HCT116 (cell line): ENCODE measurements around the gene TPH2. TPM values are rescaled to one million over a fixed set of nuclear protein-coding genes. Genes with fewer than 3 reads are reported as not detected.

Experiments
- ATAC-seq: fragments of 200-7000 bp; cut with Tn5 transposase; 2 replicates; pipeline ENCODE4 v1.9.1; 2020; ENCODE audit warnings: mild to moderate bottlenecking, moderate library complexity
- BruUV-seq: library from RNA; stranded (reverse); fragments of 400-500 nt; replicated peaks from 2 replicates; lab custom pipeline; 2021; lab: Mats Ljungman, UMichigan
- CTCF ChIA-PET: fragments of 300-600 bp; sonication (Branson Sonifier 250); formaldehyde crosslinking; loops from one replicate; lab custom pipeline; 2021; ENCODE audit warnings: antibody characterized with exemption; lab: Charles Lee
- POLR2A ChIA-PET: fragments of 300-600, 350-600 bp; sonication (Branson Sonifier 250); formaldehyde crosslinking; loops from one replicate; lab custom pipeline; 2021; ENCODE audit warnings: antibody characterized with exemption; lab: Charles Lee
- RAD21 ChIA-PET, 2 experiments: fragments of 300-600 bp; sonication (Branson Sonifier 250); formaldehyde crosslinking; loops; one replicate each; lab custom pipeline; 2023; ENCODE audit warnings: low total read pairs in 2 of 2; ENCODE audit not compliant: uncharacterized antibody in 2 of 2, unreplicated experiment in 2 of 2, low non-redundant PET in 1 of 2; lab: Charles Lee
- DNase-seq: peaks from one replicate; pipeline ENCODE4 v3.0.0-alpha.2; 2010; ENCODE audit warnings: low read depth, low spot score
- H2AFZ ChIP-seq: fragments of 200-600 bp; shearing (Covaris generic), sonication (generic); 2 replicates; pipeline ENCODE4 v1.6.1; 2017; ENCODE audit warnings: low read depth, mixed run types, mixed read lengths, antibody characterized with exemption, low read length; ENCODE audit not compliant: poor library complexity, severe bottlenecking
- H3K27ac ChIP-seq: 2 replicates; pipeline ENCODE4 v1.5.1; 2012; ENCODE audit warnings: low read depth, low read length
- H3K27me3 ChIP-seq: fragments of 200-600 bp; sonication (generic); 2 replicates; pipeline ENCODE4 v1.6.1; 2016; ENCODE audit warnings: mixed run types, low read length, mixed read lengths; ENCODE audit not compliant: insufficient read depth
- H3K36me3 ChIP-seq, 2 experiments: fragments of 200-500 bp in 1 of 2; fragments of 200-600 bp in 1 of 2; sonication (Bioruptor generic) in 1 of 2; sonication (generic) in 1 of 2; 2 replicates each; pipeline versions ENCODE4 v1.5.1 to v1.6.1; 2014 to 2016; ENCODE audit warnings: low read length in 2 of 2, inconsistent platforms in 1 of 2, mixed read lengths in 1 of 2, mixed run types in 1 of 2; ENCODE audit not compliant: insufficient read depth in 2 of 2, control insufficient read depth in 1 of 2
- H3K4me1 ChIP-seq, 2 experiments: fragments of 200-600 bp in 1 of 2; sonication (generic) in 1 of 2; 2 replicates each; pipeline versions ENCODE4 v1.5.1 to v1.6.1; 2012 to 2017; ENCODE audit warnings: low read length in 2 of 2, inconsistent platforms in 1 of 2, mild to moderate bottlenecking in 1 of 2, mixed read lengths in 1 of 2, mixed run types in 1 of 2, moderate library complexity in 1 of 2; ENCODE audit not compliant: insufficient read depth in 2 of 2, control insufficient read depth in 1 of 2
- H3K4me2 ChIP-seq: fragments of 200-600 bp; sonication (generic); 2 replicates; pipeline ENCODE4 v1.6.1; 2017; ENCODE audit warnings: mixed run types, low read length, mixed read lengths
- H3K4me3 ChIP-seq, 2 experiments: fragments of 200-600 bp in 1 of 2; sonication (generic) in 1 of 2; replicated peaks in 1 of 2; 2 replicates each; pipeline ENCODE4 v1.5.1; 2011 to 2016; ENCODE audit warnings: low read length in 2 of 2, control low read depth in 1 of 2, low read depth in 1 of 2, mild to moderate bottlenecking in 1 of 2, mixed read lengths in 1 of 2, mixed run types in 1 of 2
- H3K79me2 ChIP-seq: fragments of 200-600 bp; sonication (generic); 2 replicates; pipeline ENCODE4 v1.6.1; 2017; ENCODE audit warnings: mild to moderate bottlenecking, mixed run types, low read length, moderate library complexity, mixed read lengths; ENCODE audit not compliant: insufficient read depth
- H3K9ac ChIP-seq: fragments of 200-600 bp; sonication (generic); 2 replicates; pipeline ENCODE4 v1.6.1; 2016; ENCODE audit warnings: low read length, mixed read lengths
- H3K9me2 ChIP-seq: fragments of 200-600 bp; sonication (generic), shearing (Covaris generic); 2 replicates; pipeline ENCODE4 v1.6.1; 2017; ENCODE audit warnings: mixed run types, mild to moderate bottlenecking, moderate library complexity; ENCODE audit not compliant: insufficient read depth
- H3K9me3 ChIP-seq, 2 experiments: fragments of 200-500 bp in 1 of 2; fragments of 200-600 bp in 1 of 2; sonication (Bioruptor generic) in 1 of 2; sonication (generic) in 1 of 2; 2 replicates each; pipeline ENCODE4 v1.6.1; 2014 to 2017; ENCODE audit warnings: low read length in 2 of 2, mixed read lengths in 2 of 2, inconsistent platforms in 1 of 2, low read depth in 1 of 2, mild to moderate bottlenecking in 1 of 2, mixed run types in 1 of 2, moderate library complexity in 1 of 2; ENCODE audit not compliant: control insufficient read depth in 1 of 2, insufficient read depth in 1 of 2
- H4K20me1 ChIP-seq: fragments of 200-600 bp; sonication (generic), shearing (Covaris generic); 2 replicates; pipeline ENCODE4 v1.6.1; 2017; ENCODE audit warnings: mixed run types, mild to moderate bottlenecking, moderate library complexity; ENCODE audit not compliant: insufficient read depth
- ATF3 ChIP-seq: IDR thresholded peaks from 2 replicates; pipeline ENCODE4 v1.6.1; 2012
- CBX3 ChIP-seq: IDR thresholded peaks from 2 replicates; pipeline ENCODE4 v1.6.1; 2012; ENCODE audit warnings: low read depth
- ELF1 ChIP-seq: IDR thresholded peaks from 2 replicates; pipeline ENCODE4 v1.6.1; 2012; ENCODE audit warnings: low read depth, borderline replicate concordance
- EZH2 ChIP-seq: fragments of 200-600 bp; sonication (generic); IDR thresholded peaks from 2 replicates; pipeline ENCODE4 v1.6.1; 2017; ENCODE audit warnings: antibody characterized with exemption, mixed run types
- EZH2phosphoT487 ChIP-seq: fragments of 200-600 bp; IDR thresholded peaks from 2 replicates; pipeline ENCODE4 v1.6.1; 2018; ENCODE audit warnings: antibody characterized with exemption, borderline replicate concordance
- FOSL1 ChIP-seq: IDR thresholded peaks from 2 replicates; pipeline ENCODE4 v1.6.1; 2012; ENCODE audit warnings: low read depth
- JUND ChIP-seq: IDR thresholded peaks from 2 replicates; pipeline ENCODE4 v1.6.1; 2012
- POLR2A ChIP-seq: IDR thresholded peaks from 2 replicates; pipeline ENCODE4 v1.7.0; 2011; ENCODE audit warnings: borderline replicate concordance; ENCODE audit not compliant: insufficient read depth, insufficient read length; ENCODE audit errors: extremely low read depth
- RAD21 ChIP-seq: IDR thresholded peaks from 2 replicates; pipeline ENCODE4 v1.6.1; 2012; ENCODE audit warnings: low read depth, mild to moderate bottlenecking
- SIN3A ChIP-seq: IDR thresholded peaks from 2 replicates; pipeline ENCODE4 v1.6.1; 2012; ENCODE audit warnings: low read depth
- SP1 ChIP-seq: IDR thresholded peaks from 2 replicates; pipeline ENCODE4 v1.6.1; 2012; ENCODE audit warnings: low read depth
- TCF7L2 ChIP-seq: IDR thresholded peaks from 2 replicates; pipeline ENCODE4 v1.7.0; 2011; ENCODE audit warnings: borderline replicate concordance, inconsistent platforms; ENCODE audit not compliant: insufficient read depth, insufficient read length; ENCODE audit errors: extremely low read depth
- YY1 ChIP-seq: IDR thresholded peaks from 2 replicates; pipeline ENCODE4 v1.6.1; 2011; ENCODE audit warnings: low read length, low read depth, moderate library complexity, mild to moderate bottlenecking; ENCODE audit not compliant: insufficient replicate concordance; ENCODE audit errors: extremely low read depth
- ZNF274 ChIP-seq: fragments of 200-500 bp; sonication (Bioruptor generic); IDR thresholded peaks from 2 replicates; pipeline ENCODE4 v1.6.1; 2014; ENCODE audit warnings: mild to moderate bottlenecking, low read depth, low read length, inconsistent platforms
- intact Hi-C: fragments of 100-400 bp; cut with micrococcal nuclease; formaldehyde crosslinking; loops from 2 replicates; pipeline ENCODE4 v1.10.0; 2022
- total RNA-seq: library from RNA; stranded (reverse); gene quantifications from one replicate; pipeline ENCODE4 v1.2.1, GENCODE V29; 2021; ENCODE audit not compliant: unreplicated experiment
- TF ChIP-seq, protein P1 (sequence below): IDR thresholded peaks from 2 replicates; pipeline ENCODE4 v1.6.1; 2011; ENCODE audit warnings: mild to moderate bottlenecking, low read length, moderate library complexity; ENCODE audit not compliant: insufficient replicate concordance; ENCODE audit errors: extremely low read depth
- TF ChIP-seq, protein P2 (sequence below), 3 experiments: fragments of 200-600 bp in 1 of 3; sonication (generic) in 1 of 3; IDR thresholded peaks in 2 of 3; conservative IDR thresholded peaks in 1 of 3; 2 replicates each; pipeline ENCODE4 v1.5.1; 2012 to 2017; ENCODE audit warnings: low read depth in 2 of 3, low read length in 2 of 3, antibody characterized with exemption in 1 of 3, borderline replicate concordance in 1 of 3, control low read depth in 1 of 3, mild to moderate bottlenecking in 1 of 3, mixed read lengths in 1 of 3, mixed run types in 1 of 3, moderate library complexity in 1 of 3; ENCODE audit not compliant: insufficient read depth in 1 of 3

TPH2 gene
- total RNA-seq, 1 experiment from 2014 or later = not detected

DNA sequence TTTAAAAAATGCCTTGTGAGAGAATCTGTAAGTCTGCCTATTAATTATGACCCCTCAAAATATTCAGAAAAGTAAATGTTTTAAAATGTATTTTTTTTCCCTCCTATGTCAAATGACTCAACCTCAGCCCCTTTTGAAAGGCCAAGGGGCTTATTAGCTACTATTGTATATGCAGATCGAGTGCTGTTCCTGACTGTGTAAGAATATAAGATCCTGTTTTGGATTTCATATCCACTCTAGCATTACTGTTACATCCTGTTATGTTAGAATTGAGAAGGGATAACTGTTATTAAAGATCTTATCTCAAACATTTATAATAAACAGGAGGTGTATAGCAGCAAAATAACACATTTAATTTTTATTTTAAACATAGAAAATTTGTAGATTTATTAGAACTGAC is 46.6 kb upstream of the TPH2 start:
- Histone ChIP-seq H3K4me2 (no peak overlapping the region), H3K79me2 (no peaks in the 10 kb centered on the region), H3K36me3 (peaks cover 0 to 3% of the 10 kb centered on the region in 2 experiments; a peak in 2 of 4 replicates), H3K9me3 (no peaks in the 10 kb centered on the region), H3K4me3 (no peak overlapping the region), H3K4me1 (no peaks in the 10 kb centered on the region), H3K9ac (no peak overlapping the region), H3K9me2 (no peaks in the 10 kb centered on the region), H2AFZ (no peak overlapping the region), H3K27ac (no peak overlapping the region), H3K27me3 (no peaks in the 10 kb centered on the region), H4K20me1 (no peaks in the 10 kb centered on the region)
- intact Hi-C loops = no loop called here
- TF ChIP-seq YY1 = no peak
- no peak for TF ChIP-seq CBX3
- no peak for TF ChIP-seq ZNF274
- TF ChIP-seq TCF7L2 = no peak
- ChIA-PET POLR2A (no interaction called here), CTCF (no interaction called here), RAD21 (no interaction called here)
- no peak for ATAC-seq
- no TSS peak for BruUV-seq
- DNase-seq = no peak

DNA sequence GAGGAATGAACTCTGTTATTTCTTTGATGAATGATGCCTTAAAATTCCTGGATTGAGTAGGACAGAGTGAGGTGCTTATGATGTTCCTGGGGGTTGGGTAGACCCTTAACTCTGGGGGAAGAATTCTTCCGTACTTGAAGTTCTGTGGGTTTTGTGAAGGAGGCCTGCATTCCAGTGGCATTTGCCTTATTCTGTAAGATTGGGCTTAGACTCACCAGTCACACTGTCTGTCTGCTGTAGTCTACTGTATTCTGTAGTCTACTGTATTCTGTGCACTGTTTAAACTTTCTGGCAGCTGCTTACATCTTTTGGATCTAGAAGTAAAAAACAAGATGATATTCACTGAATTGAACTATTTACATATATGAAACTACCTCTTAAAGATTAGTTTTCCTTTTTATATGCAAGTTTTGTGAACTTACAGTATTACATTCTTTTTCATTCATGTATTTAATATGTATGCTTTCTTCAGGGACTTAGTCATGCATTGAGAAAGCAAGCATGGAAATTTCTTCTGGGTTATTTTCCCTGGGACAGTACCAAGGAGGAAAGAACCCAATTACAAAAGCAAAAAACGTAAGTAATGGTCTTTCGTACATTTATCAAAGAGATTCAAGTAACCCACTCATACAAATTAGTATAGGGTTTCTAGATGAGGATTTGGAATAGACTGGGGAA is 42.3 kb upstream of the TPH2 start:
- Histone ChIP-seq H3K36me3 (peaks cover 0 to 7% of the 10 kb centered on the region in 2 experiments; a peak in 2 of 4 replicates), H3K4me1 (no peaks in the 10 kb centered on the region), H3K79me2 (no peaks in the 10 kb centered on the region), H3K9me2 (no peaks in the 10 kb centered on the region), H3K4me2 (no peak overlapping the region), H3K4me3 (no peak overlapping the region), H3K27me3 (no peaks in the 10 kb centered on the region), H3K27ac (no peak overlapping the region), H2AFZ (no peak overlapping the region), H3K9ac (no peak overlapping the region), H4K20me1 (no peaks in the 10 kb centered on the region), H3K9me3 (no peaks in the 10 kb centered on the region)
- ATAC-seq = no peak
- RAD21 ChIA-PET = no interaction called here
- TF ChIP-seq POLR2A (no peak), ATF3 (no peak), SP1 (no peak), SIN3A (no peak), EZH2 (no peak), FOSL1 (no peak), TCF7L2 (no peak), ELF1 (no peak), EZH2phosphoT487 (no peak), ZNF274 (no peak), JUND (no peak), RAD21 (no peak), CBX3 (no peak)
- TF ChIP-seq, protein P1, sequence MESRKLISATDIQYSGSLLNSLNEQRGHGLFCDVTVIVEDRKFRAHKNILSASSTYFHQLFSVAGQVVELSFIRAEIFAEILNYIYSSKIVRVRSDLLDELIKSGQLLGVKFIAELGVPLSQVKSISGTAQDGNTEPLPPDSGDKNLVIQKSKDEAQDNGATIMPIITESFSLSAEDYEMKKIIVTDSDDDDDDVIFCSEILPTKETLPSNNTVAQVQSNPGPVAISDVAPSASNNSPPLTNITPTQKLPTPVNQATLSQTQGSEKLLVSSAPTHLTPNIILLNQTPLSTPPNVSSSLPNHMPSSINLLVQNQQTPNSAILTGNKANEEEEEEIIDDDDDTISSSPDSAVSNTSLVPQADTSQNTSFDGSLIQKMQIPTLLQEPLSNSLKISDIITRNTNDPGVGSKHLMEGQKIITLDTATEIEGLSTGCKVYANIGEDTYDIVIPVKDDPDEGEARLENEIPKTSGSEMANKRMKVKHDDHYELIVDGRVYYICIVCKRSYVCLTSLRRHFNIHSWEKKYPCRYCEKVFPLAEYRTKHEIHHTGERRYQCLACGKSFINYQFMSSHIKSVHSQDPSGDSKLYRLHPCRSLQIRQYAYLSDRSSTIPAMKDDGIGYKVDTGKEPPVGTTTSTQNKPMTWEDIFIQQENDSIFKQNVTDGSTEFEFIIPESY = no peak
- TF ChIP-seq, protein P2, sequence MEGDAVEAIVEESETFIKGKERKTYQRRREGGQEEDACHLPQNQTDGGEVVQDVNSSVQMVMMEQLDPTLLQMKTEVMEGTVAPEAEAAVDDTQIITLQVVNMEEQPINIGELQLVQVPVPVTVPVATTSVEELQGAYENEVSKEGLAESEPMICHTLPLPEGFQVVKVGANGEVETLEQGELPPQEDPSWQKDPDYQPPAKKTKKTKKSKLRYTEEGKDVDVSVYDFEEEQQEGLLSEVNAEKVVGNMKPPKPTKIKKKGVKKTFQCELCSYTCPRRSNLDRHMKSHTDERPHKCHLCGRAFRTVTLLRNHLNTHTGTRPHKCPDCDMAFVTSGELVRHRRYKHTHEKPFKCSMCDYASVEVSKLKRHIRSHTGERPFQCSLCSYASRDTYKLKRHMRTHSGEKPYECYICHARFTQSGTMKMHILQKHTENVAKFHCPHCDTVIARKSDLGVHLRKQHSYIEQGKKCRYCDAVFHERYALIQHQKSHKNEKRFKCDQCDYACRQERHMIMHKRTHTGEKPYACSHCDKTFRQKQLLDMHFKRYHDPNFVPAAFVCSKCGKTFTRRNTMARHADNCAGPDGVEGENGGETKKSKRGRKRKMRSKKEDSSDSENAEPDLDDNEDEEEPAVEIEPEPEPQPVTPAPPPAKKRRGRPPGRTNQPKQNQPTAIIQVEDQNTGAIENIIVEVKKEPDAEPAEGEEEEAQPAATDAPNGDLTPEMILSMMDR (IDR thresholded peaks at IDR 0.05 in 2 of 3, conservative IDR thresholded peaks at IDR 0.05 in 1 of 3; ENCODE audit: borderline replicate concordance in 1 of 3, insufficient read depth in 1 of 3, low read depth in 2 of 3, low read length in 2 of 3) = no peak
- intact Hi-C loops = loop anchor here (5.0 kb wide), 1 partner anchor 114 kb away; no protein-coding TSS in a partner anchor
- CTCF ChIA-PET = no interaction called here
- BruUV-seq = no TSS peak
- no peak for DNase-seq
- POLR2A ChIA-PET = no interaction called here
